Activated CD4-positive, alpha-beta T cell treated with anti-CD3 and anti-CD28 coated beads, Interleukin-2, amount 10 ng/mL, durations not matched to agents 7 days and 5 days (primary cell): ENCODE measurements around the gene SP1. TPM values are rescaled to one million over a fixed set of nuclear protein-coding genes. Genes with fewer than 3 reads are reported as not detected.
"Not testable (repeated sequence)": the region's sequence is repeated elsewhere in the genome, so short reads cannot be mapped to it uniquely, and the experiment has no call there.

Experiments
- CTCF ChIA-PET: fragments of 350-600 bp; sonication (Branson Sonifier 250); formaldehyde crosslinking; loops from one replicate; lab custom pipeline; 2021; ENCODE audit warnings: antibody characterized with exemption; lab: Charles Lee
- POLR2A ChIA-PET: fragments of 350-600 bp; sonication (Branson Sonifier 250); formaldehyde crosslinking; loops from one replicate; lab custom pipeline; 2021; ENCODE audit warnings: antibody characterized with exemption; lab: Charles Lee
- DNase-seq: peaks from one replicate; pipeline ENCODE4 v3.0.0-alpha.2; 2020
- H3K27ac Mint-ChIP-seq: one replicate; pipeline ENCODE4 v1.8.0; 2021; ENCODE audit warnings: mild to moderate bottlenecking, moderate library complexity, mixed read lengths
- H3K27me3 Mint-ChIP-seq: one replicate; pipeline ENCODE4 v1.8.0; 2021; ENCODE audit warnings: mixed read lengths
- H3K36me3 Mint-ChIP-seq: one replicate; pipeline ENCODE4 v1.8.0; 2021; ENCODE audit warnings: low read depth, mixed read lengths
- H3K4me1 Mint-ChIP-seq: one replicate; pipeline ENCODE4 v1.8.0; 2021; ENCODE audit warnings: mixed read lengths
- H3K4me3 Mint-ChIP-seq: one replicate; pipeline ENCODE4 v1.8.0; 2021; ENCODE audit warnings: mild to moderate bottlenecking, moderate library complexity, mixed read lengths
- H3K9me3 Mint-ChIP-seq: one replicate; pipeline ENCODE4 v1.8.0; 2021; ENCODE audit warnings: mixed read lengths
- total RNA-seq, 2 experiments: library from RNA; stranded (reverse); gene quantifications; one replicate each; pipeline ENCODE4 v1.2.3, GENCODE V29; 2021

Gene SP1
- total RNA-seq, 2 experiments from 2014 or later = 94.8 to 99.3 TPM

DNA sequence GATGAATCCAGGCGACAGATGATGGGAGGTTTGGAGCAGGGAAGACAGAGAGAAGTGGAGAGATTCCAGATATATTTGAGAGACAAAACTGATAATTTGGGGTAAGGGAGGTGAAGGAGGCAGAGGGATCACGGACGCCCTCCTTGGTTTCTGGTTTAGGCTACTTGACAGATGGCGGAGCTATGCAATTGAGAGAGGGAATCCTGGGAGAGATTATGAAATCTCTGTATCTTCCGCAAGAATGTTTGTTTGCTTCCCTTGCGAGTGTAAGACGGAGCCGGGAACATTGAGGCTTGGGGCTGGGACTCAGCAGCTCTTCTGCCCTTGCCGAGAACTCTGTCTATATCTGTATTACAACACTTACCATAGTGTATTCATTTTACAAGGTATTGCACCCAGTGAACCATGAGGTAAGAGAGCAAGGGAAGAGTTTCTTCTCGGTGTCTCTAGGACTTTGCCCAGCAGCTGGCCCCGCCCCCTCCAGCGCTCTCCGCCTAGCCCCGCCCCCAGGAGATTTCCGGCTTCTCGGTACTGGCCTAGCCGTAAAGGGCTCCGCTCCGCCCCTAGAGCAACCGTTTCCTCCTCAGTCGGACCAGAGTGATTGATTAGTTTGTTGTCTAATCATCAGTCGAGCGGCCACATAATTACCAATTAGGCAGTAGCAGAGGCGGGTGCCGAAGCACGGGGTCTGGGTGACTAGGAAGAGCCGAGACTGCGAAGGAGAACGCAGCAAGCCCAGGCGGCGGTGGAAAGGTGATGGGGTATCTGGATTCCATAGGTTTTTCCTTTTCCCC, 61.3 kb downstream of the SP1 start, which contains the start of gene PRR13:
TSS of gene PRR13 (plus strand) at position 695 of the 794 bp plus-strand sequence. CDS start 981 bp downstream, outside the sequence.
- H3K36me3 Mint-ChIP-seq = peaks cover 25% of the 10 kb centered on the region
- DNase-seq = peak; percentile 100
- peaks cover 39% of the 10 kb centered on the region for H3K4me1 Mint-ChIP-seq
- ChIA-PET POLR2A (interaction anchor here (0.6 kb wide), 1 partner anchor 22 kb away, joined by 3 read pairs; no protein-coding TSS in a partner anchor), CTCF (interaction anchor here (0.5 to 1.7 kb wide), 6 partner anchors 8 to 89 kb away, joined by 3 to 7 read pairs (median 5); no protein-coding TSS in a partner anchor)
- H3K4me3 Mint-ChIP-seq = peak within 1 kb of the TSS; percentile 89
- no peaks in the 10 kb centered on the region for H3K27me3 Mint-ChIP-seq
- H3K9me3 Mint-ChIP-seq = no peaks in the 10 kb centered on the region
- H3K27ac Mint-ChIP-seq = peak within 1 kb of the TSS; percentile 91

DNA sequence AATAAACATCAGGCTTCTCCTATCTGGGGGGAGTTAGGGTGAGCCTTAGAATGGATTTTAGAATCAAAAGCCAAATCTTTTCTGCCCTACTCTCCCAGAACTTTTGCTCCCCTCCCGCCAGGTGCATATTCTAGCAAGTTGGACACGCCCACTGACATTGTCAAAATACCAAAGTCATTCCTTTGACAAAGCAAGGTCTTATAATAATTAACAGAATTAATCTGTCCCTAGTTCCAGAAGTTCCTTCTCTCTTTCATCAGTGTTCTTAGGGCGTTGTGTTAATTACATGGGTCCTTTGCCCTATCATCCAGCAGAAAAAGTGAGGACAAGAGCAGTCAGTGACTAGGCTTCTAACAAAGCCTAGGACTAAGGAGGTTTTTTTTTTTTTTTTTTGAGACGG, 64.0 kb downstream of the SP1 start:
- Mint-ChIP-seq H3K4me3 (peak overlapping the region; percentile 3), H3K27me3 (no peaks in the 10 kb centered on the region), H3K9me3 (no peaks in the 10 kb centered on the region), H3K27ac (no peak overlapping the region), H3K4me1 (peaks cover 44% of the 10 kb centered on the region), H3K36me3 (peaks cover 44% of the 10 kb centered on the region)
- ChIA-PET POLR2A (no interaction called here), CTCF (no interaction called here)
- DNase-seq = no peak

DNA sequence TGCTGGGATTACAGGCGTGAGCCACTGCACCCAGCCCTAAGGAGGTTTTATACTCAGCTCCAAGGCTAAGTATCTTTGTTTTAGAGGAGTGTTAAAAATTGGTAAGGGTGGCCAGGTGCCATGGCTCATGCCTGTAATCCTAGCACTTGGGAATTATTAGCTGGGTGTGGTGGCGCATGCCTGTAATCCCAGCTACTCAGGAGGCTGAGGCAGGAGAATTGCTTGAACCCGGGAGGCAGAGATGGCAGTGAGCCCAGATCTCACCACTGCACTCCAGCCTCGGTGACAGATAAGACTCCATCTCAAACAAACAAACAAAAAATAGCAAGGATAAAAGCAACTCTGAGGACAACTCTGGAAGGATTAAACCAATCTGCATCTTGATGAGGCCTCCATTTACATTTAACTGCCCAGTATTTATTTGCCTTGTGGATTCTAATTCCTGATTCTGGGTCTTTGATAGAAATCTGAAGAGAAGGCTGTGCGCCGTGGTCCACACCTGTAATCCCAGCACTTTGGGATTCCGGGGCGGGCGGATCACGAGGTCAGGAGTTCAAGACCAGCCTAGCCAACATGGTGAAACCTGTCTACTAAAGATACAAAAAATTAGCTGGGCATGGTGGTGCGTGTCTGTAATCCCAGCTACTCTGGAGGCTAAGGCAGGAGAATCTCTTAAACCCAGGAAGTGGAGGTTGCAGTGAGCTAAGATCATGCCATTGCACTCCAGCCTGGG, 64.8 kb downstream of the SP1 start:
- H3K9me3 Mint-ChIP-seq, CTCF ChIA-PET, H3K4me3 Mint-ChIP-seq, POLR2A ChIA-PET, H3K27me3 Mint-ChIP-seq, DNase-seq: not testable (repeated sequence)
- Mint-ChIP-seq H3K36me3 (peaks cover 44% of the 10 kb centered on the region), H3K27ac (peak overlapping the region; percentile 13), H3K4me1 (peaks cover 41% of the 10 kb centered on the region)

DNA sequence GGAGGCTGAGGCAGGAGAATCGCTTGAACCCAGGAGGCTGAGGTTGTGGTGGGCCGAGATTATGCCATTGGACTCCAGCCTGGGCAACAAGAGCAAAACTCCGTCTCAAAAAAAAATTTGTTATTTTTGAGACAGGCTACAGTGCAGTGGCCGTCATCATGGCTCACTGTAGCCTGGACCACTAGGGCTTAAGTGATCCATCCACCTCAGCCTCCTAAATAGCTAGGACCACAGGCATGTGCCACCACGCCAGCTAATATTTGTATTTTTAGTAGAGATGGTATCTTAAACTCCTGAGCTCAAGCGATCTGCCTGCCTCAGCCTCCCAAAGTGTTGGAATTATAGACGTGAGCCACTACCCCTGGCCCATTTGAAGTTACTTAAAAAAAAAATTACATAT, 71.0 kb downstream of the SP1 start:
- Mint-ChIP-seq H3K27ac (no peak overlapping the region), H3K4me1 (peaks cover 42% of the 10 kb centered on the region), H3K36me3 (peaks cover 53% of the 10 kb centered on the region), H3K4me3 (no peak overlapping the region), H3K9me3 (no peaks in the 10 kb centered on the region), H3K27me3 (no peaks in the 10 kb centered on the region)
- POLR2A ChIA-PET = no interaction called here
- DNase-seq = no peak
- CTCF ChIA-PET = interaction anchor here (0.5 to 2.1 kb wide), 5 partner anchors 8 to 129 kb away, joined by 3 to 7 read pairs (median 3); no protein-coding TSS in a partner anchor

DNA sequence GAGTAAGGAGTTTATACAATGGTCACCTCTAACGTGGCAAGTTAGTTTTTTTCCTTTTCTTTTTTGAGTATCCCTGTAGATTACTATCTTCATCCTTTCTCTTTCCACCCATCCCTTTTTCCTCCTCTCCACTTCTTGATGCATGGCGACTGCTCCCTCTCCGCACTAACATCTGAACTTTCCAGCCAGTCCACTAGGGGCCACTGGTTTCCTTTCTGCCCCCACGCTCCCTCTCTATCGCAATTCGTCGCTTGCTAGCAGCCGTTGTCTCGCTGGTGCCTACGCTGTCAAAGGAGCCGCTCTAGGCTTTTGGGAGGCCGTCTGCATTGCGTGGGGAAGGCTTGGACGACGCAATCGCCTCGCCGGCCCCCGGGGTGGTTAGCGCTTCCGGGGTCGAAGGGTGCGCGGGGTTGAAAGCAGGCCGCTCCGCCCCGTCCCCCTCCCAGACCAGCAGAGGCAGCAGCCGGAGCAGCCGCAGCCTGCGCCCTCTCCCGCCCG, 71.7 kb downstream of the SP1 start, which contains the start of gene PCBP2:
TSS of gene PCBP2 (plus strand) at position 442 of the 498 bp plus-strand sequence. CDS start 2,699 bp downstream, outside the sequence.
- DNase-seq = peak; percentile 98
- H3K4me3 Mint-ChIP-seq = peak within 1 kb of the TSS; percentile 100
- ChIA-PET POLR2A (no interaction called here), CTCF (interaction anchor here (0.7 kb wide), 2 partner anchors 9 to 391 kb away, joined by 3 read pairs; no protein-coding TSS in a partner anchor)
- H3K36me3 Mint-ChIP-seq = peaks cover 50% of the 10 kb centered on the region
- H3K4me1 Mint-ChIP-seq = peaks cover 37% of the 10 kb centered on the region
- no peaks in the 10 kb centered on the region for H3K27me3 Mint-ChIP-seq
- peak within 1 kb of the TSS; percentile 100 for H3K27ac Mint-ChIP-seq
- no peaks in the 10 kb centered on the region for H3K9me3 Mint-ChIP-seq

DNA sequence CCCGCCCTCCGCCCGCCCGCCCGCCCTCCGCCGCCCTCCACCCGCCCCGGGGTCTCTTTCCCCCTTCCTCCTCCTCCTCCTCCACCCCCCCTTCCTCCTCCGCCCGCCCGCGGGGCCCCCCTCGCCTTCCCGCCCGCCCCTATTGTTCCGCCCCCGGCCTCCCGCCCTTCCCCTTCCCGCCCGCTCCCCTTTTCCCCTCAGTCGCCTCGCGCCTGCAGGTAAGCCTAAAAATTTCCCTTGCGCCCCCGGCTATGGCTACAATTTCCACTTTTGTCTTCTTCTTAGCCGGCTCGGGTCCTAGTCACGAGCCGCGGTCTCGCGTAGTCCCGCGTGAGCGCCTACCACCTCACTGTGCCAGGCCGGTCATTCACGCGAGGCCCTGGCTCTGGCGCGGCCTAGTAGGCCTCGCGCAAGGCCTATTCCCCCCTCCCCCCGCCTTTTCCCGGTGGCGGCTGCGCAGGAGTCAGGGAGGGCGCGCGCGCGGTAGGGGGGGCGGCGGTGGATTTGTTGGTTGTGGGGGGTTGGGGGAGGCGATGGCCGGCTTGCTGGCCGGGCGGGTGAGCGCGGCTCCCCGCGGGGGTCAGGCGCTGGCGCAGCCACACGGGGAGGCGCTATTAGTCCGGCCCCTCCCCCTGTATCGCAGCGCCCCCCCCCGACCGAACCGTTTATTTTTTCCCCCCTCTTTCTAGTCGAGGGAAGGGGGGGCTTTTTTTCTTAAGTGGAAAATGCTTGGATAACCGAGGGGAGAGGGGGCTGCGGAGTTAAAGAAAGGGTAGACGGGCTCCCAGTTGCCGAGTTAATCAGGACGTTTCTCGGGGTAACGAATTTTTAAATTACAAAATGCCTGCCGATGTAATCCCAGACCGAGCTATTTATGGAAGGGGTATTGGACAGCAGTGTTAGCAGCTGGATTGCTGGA, 72.4 kb downstream of the SP1 start:
- H3K27me3 Mint-ChIP-seq = no peaks in the 10 kb centered on the region
- H3K36me3 Mint-ChIP-seq = peaks cover 52% of the 10 kb centered on the region
- no peaks in the 10 kb centered on the region for H3K9me3 Mint-ChIP-seq
- peak; percentile 78 for DNase-seq
- ChIA-PET POLR2A (interaction anchor here (0.6 kb wide), 1 partner anchor 46 kb away, joined by 3 read pairs; no protein-coding TSS in a partner anchor), CTCF (interaction anchor here (0.6 to 1.6 kb wide), 5 partner anchors 18 to 135 kb away, joined by 3 to 5 read pairs (median 3); partner anchors contain the start of gene AAAS)
- H3K4me1 Mint-ChIP-seq = peaks cover 37% of the 10 kb centered on the region
- peak overlapping the region; percentile 100 for H3K27ac Mint-ChIP-seq
- H3K4me3 Mint-ChIP-seq = peak overlapping the region; percentile 100

DNA sequence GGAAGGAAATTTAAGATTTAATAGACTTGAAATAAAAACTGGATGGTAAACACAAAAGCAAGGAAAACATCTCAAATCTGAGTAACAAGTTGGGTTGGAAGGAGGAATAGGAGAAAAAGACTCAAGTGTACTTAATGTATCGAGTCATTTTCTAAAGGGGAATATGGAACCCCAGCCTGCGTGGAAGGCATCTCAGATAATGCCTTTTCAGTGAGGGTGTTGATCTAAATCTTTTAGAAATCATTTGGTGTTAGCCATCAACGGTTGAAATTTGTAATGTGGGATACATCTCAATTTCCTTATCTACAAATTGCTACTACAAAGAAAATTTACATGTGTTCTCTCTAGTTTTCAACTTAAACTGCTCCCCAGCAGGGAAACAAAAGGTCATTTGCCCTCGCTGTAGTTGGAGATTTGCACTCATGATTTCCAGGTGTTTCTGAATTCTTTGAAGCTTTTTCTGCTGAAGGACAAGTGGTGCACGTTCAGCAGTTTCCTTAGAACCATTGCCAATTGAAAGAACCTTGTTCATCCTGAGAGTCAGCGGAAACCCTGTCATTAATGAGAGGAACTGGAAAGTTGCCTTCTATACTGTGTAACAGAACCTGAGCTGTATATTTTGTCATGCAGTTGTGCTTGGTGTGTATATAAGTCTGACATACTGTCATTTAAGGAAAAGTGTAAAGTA, 74.1 kb downstream of the SP1 start:
- no peaks in the 10 kb centered on the region for H3K9me3 Mint-ChIP-seq
- POLR2A ChIA-PET = no interaction called here
- peaks cover 51% of the 10 kb centered on the region for H3K36me3 Mint-ChIP-seq
- H3K27ac Mint-ChIP-seq = peak overlapping the region; percentile 15
- no peak for DNase-seq
- peaks cover 43% of the 10 kb centered on the region for H3K4me1 Mint-ChIP-seq
- CTCF ChIA-PET = interaction anchor here (0.6 to 1.6 kb wide), 5 partner anchors 17 to 161 kb away, joined by 3 to 5 read pairs (median 3); no protein-coding TSS in a partner anchor
- no peaks in the 10 kb centered on the region for H3K27me3 Mint-ChIP-seq
- peak overlapping the region; percentile 100 for H3K4me3 Mint-ChIP-seq

DNA sequence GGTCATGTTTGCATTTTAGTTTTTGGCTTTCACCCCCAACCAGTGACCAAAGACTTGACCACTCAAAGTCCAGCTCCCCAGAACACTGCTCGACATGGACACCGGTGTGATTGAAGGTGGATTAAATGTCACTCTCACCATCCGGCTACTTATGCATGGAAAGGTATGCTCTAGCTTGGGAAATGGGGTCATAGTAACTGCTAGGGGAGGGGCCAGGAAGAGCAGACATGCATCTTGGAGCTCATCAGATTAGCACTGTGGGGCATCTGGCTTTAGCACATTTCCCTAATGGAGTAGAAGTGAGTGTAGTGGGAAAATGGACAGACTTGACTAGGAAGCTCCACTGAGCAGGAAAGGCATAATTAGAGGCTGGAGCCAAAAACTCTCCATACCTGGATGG, 74.7 kb downstream of the SP1 start:
- Mint-ChIP-seq H3K4me1 (peaks cover 44% of the 10 kb centered on the region), H3K4me3 (peak overlapping the region; percentile 100), H3K27ac (no peak overlapping the region), H3K9me3 (no peaks in the 10 kb centered on the region), H3K36me3 (peaks cover 54% of the 10 kb centered on the region), H3K27me3 (no peaks in the 10 kb centered on the region)
- POLR2A ChIA-PET = no interaction called here
- DNase-seq = no peak
- CTCF ChIA-PET = interaction anchor here (0.8 to 1.0 kb wide), 4 partner anchors 22 to 54 kb away, joined by 3 to 4 read pairs (median 3); no protein-coding TSS in a partner anchor

DNA sequence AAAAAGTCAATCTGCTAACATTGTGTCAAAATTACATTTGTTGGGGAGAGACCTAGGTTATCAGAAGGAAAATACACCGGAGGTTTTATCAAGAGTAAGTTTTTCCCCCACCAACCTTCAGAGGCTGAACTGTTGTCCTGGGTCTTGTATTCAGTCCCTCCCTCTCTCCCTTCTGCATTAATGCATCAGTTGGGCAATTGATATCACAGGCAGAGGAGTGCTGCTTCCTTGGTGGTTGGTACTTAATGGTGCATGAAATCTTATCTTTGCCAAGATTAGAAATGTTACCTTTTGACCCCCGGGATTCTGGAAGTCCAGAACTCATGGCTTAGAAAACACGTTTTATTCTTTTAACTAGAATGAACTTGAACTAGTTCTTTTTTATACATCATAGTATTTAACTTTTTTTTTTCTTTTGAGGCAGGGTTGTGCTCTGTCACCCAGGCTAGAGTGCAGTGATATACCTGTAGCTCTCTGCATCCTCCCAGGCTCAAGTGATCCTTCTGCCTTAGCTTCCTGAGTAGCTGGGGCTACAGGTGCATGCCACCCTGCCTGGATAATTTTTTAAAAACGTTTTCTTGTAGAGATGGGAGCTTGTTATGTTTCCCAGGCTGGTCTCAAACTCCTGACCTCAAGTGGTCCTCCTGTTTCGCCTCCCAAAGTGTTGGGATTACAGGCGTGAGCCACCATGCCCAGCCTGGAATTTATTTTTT, 76.8 kb downstream of the SP1 start:
- Mint-ChIP-seq H3K27ac (no peak overlapping the region), H3K27me3 (no peaks in the 10 kb centered on the region), H3K4me1 (peaks cover 50% of the 10 kb centered on the region), H3K4me3 (no peak overlapping the region), H3K36me3 (peaks cover 73% of the 10 kb centered on the region), H3K9me3 (no peaks in the 10 kb centered on the region)
- DNase-seq = no peak
- ChIA-PET CTCF (interaction anchor here (1.2 to 1.4 kb wide), 2 partner anchors 8 to 135 kb away, joined by 3 to 4 read pairs; partner anchors contain the start of gene AAAS), POLR2A (interaction anchor here (1.0 kb wide), 1 partner anchor 14 kb away, joined by 3 read pairs; no protein-coding TSS in a partner anchor)

DNA sequence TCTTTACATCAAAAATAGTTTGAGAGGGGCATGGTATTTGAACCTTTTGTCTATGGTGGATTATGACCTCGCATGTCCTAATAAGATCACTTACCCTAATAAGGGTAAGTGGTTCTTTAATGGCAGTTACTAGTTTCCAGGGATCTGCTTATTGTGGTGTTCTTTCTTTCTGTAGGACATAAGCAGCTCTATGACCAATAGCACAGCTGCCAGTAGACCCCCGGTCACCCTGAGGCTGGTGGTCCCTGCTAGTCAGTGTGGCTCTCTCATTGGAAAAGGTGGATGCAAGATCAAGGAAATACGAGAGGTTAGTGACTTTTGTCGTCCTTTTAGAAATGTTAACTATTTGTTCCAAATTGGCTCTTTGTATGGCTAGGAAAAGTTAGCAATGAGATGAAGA, 79.1 kb downstream of the SP1 start:
- H3K4me1 Mint-ChIP-seq = peaks cover 47% of the 10 kb centered on the region
- no peaks in the 10 kb centered on the region for H3K9me3 Mint-ChIP-seq
- CTCF ChIA-PET = interaction anchor here (1.1 to 1.6 kb wide), 3 partner anchors 12 to 43 kb away, joined by 3 to 4 read pairs (median 3); no protein-coding TSS in a partner anchor
- POLR2A ChIA-PET = no interaction called here
- peaks cover 80% of the 10 kb centered on the region for H3K36me3 Mint-ChIP-seq
- no peaks in the 10 kb centered on the region for H3K27me3 Mint-ChIP-seq
- H3K4me3 Mint-ChIP-seq = no peak overlapping the region
- H3K27ac Mint-ChIP-seq = no peak overlapping the region
- DNase-seq = no peak
